Measurements from ENCODE around the gene C6orf15.

Gene C6orf15

GRCh38 chr6:31112478-31112877, at the start of gene C6orf15:
Gene C6orf15, minus strand, starts transcription at chr6:31112575. Its CDS starts 20 bp downstream, at chr6:31112555.
- no peak for DNase-seq

GRCh38 chr6:31161216-31162126, 49.1 kb upstream of the C6orf15 start:
- DNase-seq = no peak

GRCh38 chr6:31158863-31159855, 46.8 kb upstream of the C6orf15 start:
- DNase-seq = peak; percentile 73

GRCh38 chr6:31158140-31158862, 45.9 kb upstream of the C6orf15 start, which contains the start of gene TCF19:
Gene TCF19, plus strand, starts transcription at chr6:31158589. Its CDS starts 881 bp downstream, at chr6:31159470.
- peak; percentile 100 for DNase-seq

- no peak for DNase-seq
These were observed 45.3 kb upstream of the C6orf15 start, which contains the start of gene CCHCR1 for GRCh38 chr6:31157513-31158139. Gene CCHCR1, minus strand, starts transcription at chr6:31157802. Its CDS starts 202 bp downstream, at chr6:31157600.

- no peak for DNase-seq
These were observed 44.3 kb upstream of the C6orf15 start for GRCh38 chr6:31156641-31157040.

- DNase-seq = no peak
These were observed 42.1 kb upstream of the C6orf15 start for GRCh38 chr6:31154436-31154835.

- no peak for DNase-seq
These were observed 40.4 kb upstream of the C6orf15 start for GRCh38 chr6:31152781-31153180.

- no peak for DNase-seq
These were observed 37.6 kb upstream of the C6orf15 start for GRCh38 chr6:31149827-31150447.

- no peak for DNase-seq
These were observed 33.0 kb upstream of the C6orf15 start for GRCh38 chr6:31145386-31145785.

GRCh38 chr6:31144970-31145340, 32.6 kb upstream of the C6orf15 start:
- DNase-seq = no peak

GRCh38 chr6:31144296-31144969, 32.1 kb upstream of the C6orf15 start:
- no peak for DNase-seq

GRCh38 chr6:31143148-31143547, 30.8 kb upstream of the C6orf15 start:
- DNase-seq = no peak

- no peak for DNase-seq
These were observed 30.0 kb upstream of the C6orf15 start for GRCh38 chr6:31142361-31142761.

GRCh38 chr6:31140643-31141042, 28.3 kb upstream of the C6orf15 start:
- DNase-seq = no peak

- DNase-seq = no peak
These were observed 27.2 kb upstream of the C6orf15 start for GRCh38 chr6:31139599-31139998.

GRCh38 chr6:31138982-31139381, 26.6 kb upstream of the C6orf15 start, which contains the start of gene PSORS1C2:
Gene PSORS1C2, minus strand, starts transcription at chr6:31139066. Its CDS starts 40 bp downstream, at chr6:31139026.
- no peak for DNase-seq

GRCh38 chr6:31135710-31136109, 23.3 kb upstream of the C6orf15 start:
- no peak for DNase-seq

- DNase-seq = no peak
These were observed 20.4 kb upstream of the C6orf15 start for GRCh38 chr6:31132806-31133205.

- DNase-seq = no peak
These were observed 19.2 kb upstream of the C6orf15 start for GRCh38 chr6:31131595-31131994.

GRCh38 chr6:31130751-31131150, 18.4 kb upstream of the C6orf15 start:
- no peak for DNase-seq

All from activated effector memory CD4-positive, alpha-beta T cell treated with anti-CD3 and anti-CD28 coated beads, Interleukin-2, amount 50 U/mL, for 16 hours (primary cell).